ENCODE results near the gene HOXA11. TPM values are rescaled to one million over a fixed set of nuclear protein-coding genes. Genes with fewer than 3 reads are reported as not detected.
A peak's percentile ranks its signal among the peaks of the same experiment; 100 is the strongest.

Gene HOXA11
- total RNA-seq, 4 donors from 2014 or later, result 4.5 to 21.3 (median 7.7) TPM

DNA sequence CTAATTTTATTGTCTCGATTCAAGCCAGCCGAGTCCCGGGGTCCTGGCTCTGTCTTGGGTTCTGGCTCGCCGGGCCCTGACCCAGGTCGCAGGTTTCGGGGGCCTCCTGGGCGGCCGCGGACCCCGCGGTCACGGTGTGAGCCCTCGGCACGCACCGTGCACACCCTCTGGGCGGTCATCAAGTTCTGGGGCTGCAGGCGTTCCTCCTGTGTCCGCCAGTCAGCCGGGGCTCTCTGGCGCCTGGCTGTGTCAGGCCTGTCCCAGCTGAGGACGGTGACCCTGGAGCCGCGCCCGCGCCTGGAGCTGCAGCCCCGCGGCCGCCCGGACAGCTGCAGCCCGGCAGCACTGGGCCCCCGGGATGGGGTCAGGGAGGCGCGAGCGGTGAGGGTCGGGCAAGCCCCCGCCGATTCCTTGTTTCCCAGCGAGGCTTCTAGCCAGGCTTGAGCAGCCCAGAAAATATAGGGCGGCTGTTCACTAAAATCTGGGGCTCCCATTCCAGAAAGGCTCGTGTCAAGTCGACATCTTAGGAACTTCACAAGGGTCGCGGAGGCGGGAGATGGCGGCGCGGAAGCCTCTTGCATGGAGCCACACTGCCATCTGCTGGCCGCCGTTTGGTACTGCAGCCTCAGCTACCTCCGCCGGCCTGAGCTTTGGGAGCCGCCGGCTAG lies 24.4 kb downstream of the HOXA11 start:
- H3K27me3 ChIP-seq, result peaks cover 18% of the 10 kb centered on the region
- in situ Hi-C loops (cut with MboI; ENCODE audit: low pct_ligation_motif_present in 1 of 4, low pct_unique_long_range_greater_than_20kb in 1 of 4, low sequenced_read_pairs in 3 of 4), result loop anchor here in 3 of 4 donors (25.0 kb wide), 3 partner anchors 798 to 1298 kb away; no protein-coding TSS in a partner anchor

DNA sequence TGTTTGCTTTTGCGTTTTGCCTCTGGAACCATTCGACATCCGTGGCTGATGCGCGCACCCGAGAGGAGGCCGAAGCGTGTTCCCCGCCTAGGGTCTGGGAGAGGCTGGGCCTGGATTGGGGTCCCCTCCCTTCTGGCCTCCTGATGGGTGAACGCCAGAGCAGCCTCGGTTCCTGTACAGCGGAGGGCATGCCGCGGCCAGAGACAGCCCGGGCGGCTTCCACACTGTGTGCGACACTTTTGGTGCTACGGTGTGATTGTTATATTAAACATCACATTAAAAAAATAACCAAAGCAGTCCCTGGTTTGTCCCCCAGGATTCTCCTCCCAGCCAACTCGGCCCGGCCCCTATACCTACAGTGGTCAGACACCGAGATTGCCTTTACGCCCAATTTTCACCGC lies 24.9 kb downstream of the HOXA11 start:
- WGBS, 2 donors (ENCODE audit: low coverage in 1 of 2), result 20 to 39% methylated on average over 1 to 23 of the region's 23 CpGs
- Histone ChIP-seq H3K27ac (peak overlapping the region; percentile 95 to 99 (median 98)), H3K4me1 (peaks cover 5 to 46% (median 24%) of the 10 kb centered on the region in 4 donors), H3K4me3 (peak overlapping the region in 3 of 4 donors; percentile 38 to 62 (median 58)), H3K9me3 (no peaks in the 10 kb centered on the region), H3K27me3 (peaks cover 24% of the 10 kb centered on the region), H3K36me3 (no peaks in the 10 kb centered on the region)
- in situ Hi-C loops (cut with MboI; ENCODE audit: low pct_ligation_motif_present in 1 of 4, low pct_unique_long_range_greater_than_20kb in 1 of 4, low sequenced_read_pairs in 3 of 4) (loop anchor here in 3 of 4 donors (25.0 kb wide), 3 partner anchors 798 to 1298 kb away; no protein-coding TSS in a partner anchor), intact Hi-C loops (cut with DNase I; ENCODE audit: low total_unique reads) (loop anchor here (2.0 to 10.0 kb wide), 2 partner anchors 791 to 1305 kb away; no protein-coding TSS in a partner anchor)
- peak; percentile 37 for DNase-seq
- TF ChIP-seq, protein P1, sequence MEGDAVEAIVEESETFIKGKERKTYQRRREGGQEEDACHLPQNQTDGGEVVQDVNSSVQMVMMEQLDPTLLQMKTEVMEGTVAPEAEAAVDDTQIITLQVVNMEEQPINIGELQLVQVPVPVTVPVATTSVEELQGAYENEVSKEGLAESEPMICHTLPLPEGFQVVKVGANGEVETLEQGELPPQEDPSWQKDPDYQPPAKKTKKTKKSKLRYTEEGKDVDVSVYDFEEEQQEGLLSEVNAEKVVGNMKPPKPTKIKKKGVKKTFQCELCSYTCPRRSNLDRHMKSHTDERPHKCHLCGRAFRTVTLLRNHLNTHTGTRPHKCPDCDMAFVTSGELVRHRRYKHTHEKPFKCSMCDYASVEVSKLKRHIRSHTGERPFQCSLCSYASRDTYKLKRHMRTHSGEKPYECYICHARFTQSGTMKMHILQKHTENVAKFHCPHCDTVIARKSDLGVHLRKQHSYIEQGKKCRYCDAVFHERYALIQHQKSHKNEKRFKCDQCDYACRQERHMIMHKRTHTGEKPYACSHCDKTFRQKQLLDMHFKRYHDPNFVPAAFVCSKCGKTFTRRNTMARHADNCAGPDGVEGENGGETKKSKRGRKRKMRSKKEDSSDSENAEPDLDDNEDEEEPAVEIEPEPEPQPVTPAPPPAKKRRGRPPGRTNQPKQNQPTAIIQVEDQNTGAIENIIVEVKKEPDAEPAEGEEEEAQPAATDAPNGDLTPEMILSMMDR (IDR thresholded peaks at IDR 0.05), result no peak
- TF ChIP-seq POLR2A (IDR thresholded peaks at IDR 0.05) (no peak), POLR2AphosphoS5 (IDR thresholded peaks at IDR 0.05) (no peak), EP300 (IDR thresholded peaks at IDR 0.05; ENCODE audit: low read depth) (no peak)

More for the DNA sequence above, 24.4 kb downstream of the HOXA11 start:
- peak; percentile 94 for DNase-seq
- Histone ChIP-seq H3K4me1 (peaks cover 4 to 41% (median 19%) of the 10 kb centered on the region in 4 donors), H3K27ac (peak overlapping the region; percentile 95 to 99 (median 98)), H3K4me3 (peak overlapping the region; percentile 30 to 62 (median 48)), H3K9me3 (no peaks in the 10 kb centered on the region), H3K36me3 (no peaks in the 10 kb centered on the region)
- WGBS, 2 donors (ENCODE audit: low coverage in 1 of 2), result 1% methylated on average over 39 of the region's 54 CpGs; no CpG with 5 or more reads in 1 of the 2 donors
- intact Hi-C loops (cut with DNase I; ENCODE audit: low total_unique reads), result loop anchor here (2.0 to 10.0 kb wide), 2 partner anchors 792 to 1306 kb away; no protein-coding TSS in a partner anchor
- TF ChIP-seq EP300 (IDR thresholded peaks at IDR 0.05; ENCODE audit: low read depth) (no peak), POLR2AphosphoS5 (IDR thresholded peaks at IDR 0.05) (no peak), POLR2A (IDR thresholded peaks at IDR 0.05) (peak; percentile 27)
- TF ChIP-seq, protein P1 (IDR thresholded peaks at IDR 0.05), result peak; percentile 100

DNA sequence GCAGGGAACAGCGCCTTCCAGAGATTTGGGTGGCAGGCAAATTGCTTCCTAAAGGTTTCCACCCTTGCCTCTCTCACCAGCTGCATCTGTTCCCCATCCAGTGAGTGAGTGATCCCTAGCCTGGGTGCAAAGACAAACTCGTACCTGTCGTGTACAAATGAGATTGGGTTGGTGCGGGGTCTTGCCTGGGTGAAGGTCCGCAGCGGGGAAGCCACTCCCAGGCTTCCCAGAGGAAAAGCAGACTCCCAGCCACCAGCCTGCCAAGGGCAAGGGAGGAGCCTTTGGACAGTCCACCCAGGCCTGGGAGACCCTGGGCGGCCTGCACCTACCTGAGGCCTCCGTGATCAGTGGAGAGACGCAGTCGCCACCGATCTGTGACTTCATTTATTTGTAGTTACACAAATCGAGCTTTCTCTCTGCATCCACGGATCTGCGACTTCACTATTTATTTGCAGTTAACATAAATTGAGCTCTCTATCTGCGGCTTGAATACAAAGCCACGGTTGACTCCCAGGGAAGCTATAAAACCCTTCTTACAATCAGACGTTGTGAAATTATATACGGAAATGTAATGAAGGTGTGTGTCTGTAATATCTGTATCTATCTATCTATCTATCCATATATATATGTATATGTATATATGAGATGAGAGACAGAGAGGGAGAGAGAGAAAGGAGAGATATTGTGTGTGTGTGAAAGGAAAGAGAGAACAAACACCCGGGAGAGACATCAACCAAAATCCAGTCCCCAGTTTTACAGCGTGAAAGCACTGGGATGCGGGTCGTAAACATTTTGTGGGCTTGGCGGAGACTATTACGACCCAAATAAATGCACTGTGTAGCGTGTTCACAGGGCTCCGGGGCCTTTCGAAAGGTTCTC lies 25.5 kb downstream of the HOXA11 start:
- no peaks in the 10 kb centered on the region for H3K36me3 ChIP-seq
- no peaks in the 10 kb centered on the region for H3K9me3 ChIP-seq
- TF ChIP-seq POLR2A (IDR thresholded peaks at IDR 0.05) (no peak), POLR2AphosphoS5 (IDR thresholded peaks at IDR 0.05) (peak in 1 of 3 donors; percentile 7)
- H3K27ac ChIP-seq, result peak overlapping the region; percentile 95 to 99 (median 98)
- H3K4me3 ChIP-seq, result peak overlapping the region in 3 of 4 donors; percentile 38 to 62 (median 58)
- peaks cover 30% of the 10 kb centered on the region for H3K27me3 ChIP-seq
- peak; percentile 19 for DNase-seq
- intact Hi-C loops (cut with DNase I; ENCODE audit: low total_unique reads) (loop anchor here (2.0 to 10.0 kb wide), 2 partner anchors 791 to 1305 kb away; no protein-coding TSS in a partner anchor), in situ Hi-C loops (cut with MboI; ENCODE audit: low pct_ligation_motif_present in 1 of 4, low pct_unique_long_range_greater_than_20kb in 1 of 4, low sequenced_read_pairs in 3 of 4) (loop anchor here in 3 of 4 donors (5.0 to 25.0 kb wide), 5 partner anchors 787 to 1297 kb away; no protein-coding TSS in a partner anchor)
- H3K4me1 ChIP-seq, result peaks cover 10 to 52% (median 30%) of the 10 kb centered on the region in 4 donors
- WGBS, 2 donors (ENCODE audit: low coverage in 1 of 2), result 42 to 51% methylated on average over 15 to 27 of the region's 27 CpGs

DNA sequence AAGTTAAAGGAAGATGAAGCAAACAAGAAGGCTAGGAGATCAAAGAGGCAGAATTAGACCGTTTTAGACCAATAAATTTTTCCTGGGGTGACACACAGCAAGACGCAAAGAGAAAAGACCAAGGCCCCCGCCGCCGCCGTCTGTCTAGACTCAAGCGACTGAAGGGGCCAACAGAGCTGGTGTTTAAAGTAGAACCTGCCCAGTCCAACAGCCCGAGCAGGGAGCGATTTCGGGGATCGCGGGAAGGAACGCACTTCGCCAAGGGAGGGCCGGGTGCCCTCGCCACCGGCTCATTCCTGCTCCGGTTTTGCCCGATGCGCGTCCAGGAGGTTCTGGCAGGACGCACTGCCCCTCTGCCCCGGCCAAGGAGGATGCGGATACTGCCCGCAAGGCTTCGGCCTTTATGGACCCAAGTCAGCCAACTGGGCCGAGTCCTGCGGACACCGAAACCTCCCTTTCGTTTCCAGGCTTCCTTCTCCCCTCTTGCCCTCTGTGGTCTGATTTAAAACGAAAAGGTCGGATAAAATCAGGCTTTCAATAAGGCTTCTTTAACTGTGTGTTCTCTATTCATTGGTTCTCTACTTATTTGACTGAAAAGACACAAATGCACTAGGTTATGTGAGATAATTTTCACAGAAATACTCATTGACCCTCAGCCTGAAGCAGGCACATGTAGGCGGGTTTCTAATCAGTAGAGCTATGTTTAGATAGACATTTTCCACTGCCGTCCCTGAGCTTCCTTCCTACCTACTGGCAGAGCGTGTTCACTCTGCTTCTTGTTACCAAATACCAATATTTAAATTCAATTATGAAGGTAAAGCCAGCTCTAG lies 26.4 kb downstream of the HOXA11 start:
- in situ Hi-C loops (cut with MboI; ENCODE audit: low pct_ligation_motif_present in 1 of 4, low pct_unique_long_range_greater_than_20kb in 1 of 4, low sequenced_read_pairs in 3 of 4), result loop anchor here in 3 of 4 donors (5.0 to 25.0 kb wide), 5 partner anchors 786 to 1296 kb away; no protein-coding TSS in a partner anchor
- peak overlapping the region; percentile 95 to 99 (median 98) for H3K27ac ChIP-seq
- TF ChIP-seq, protein P1 (IDR thresholded peaks at IDR 0.05), result no peak
- TF ChIP-seq POLR2AphosphoS5 (IDR thresholded peaks at IDR 0.05), result peak in 1 of 3 donors; percentile 16
- H3K9me3 ChIP-seq, result no peaks in the 10 kb centered on the region
- 23 to 44% methylated on average over 21 to 34 of the region's 35 CpGs for WGBS, 2 donors (ENCODE audit: low coverage in 1 of 2)
- peaks cover 37% of the 10 kb centered on the region for H3K27me3 ChIP-seq
- no peaks in the 10 kb centered on the region for H3K36me3 ChIP-seq
- DNase-seq, result peak; percentile 33
- intact Hi-C loops (cut with DNase I; ENCODE audit: low total_unique reads), result no loop called here
- H3K4me3 ChIP-seq, result peak overlapping the region in 3 of 4 donors; percentile 52 to 60 (median 58)
- peaks cover 16 to 61% (median 38%) of the 10 kb centered on the region in 4 donors for H3K4me1 ChIP-seq
